ENCODE measurements around the gene PLCB1. TPM values are rescaled to one million over a fixed set of nuclear protein-coding genes. Genes with fewer than 3 reads are reported as not detected.

The PLCB1 gene
- total RNA-seq, 2 donors from 2014 or later: 3.2 to 3.4 TPM

DNA sequence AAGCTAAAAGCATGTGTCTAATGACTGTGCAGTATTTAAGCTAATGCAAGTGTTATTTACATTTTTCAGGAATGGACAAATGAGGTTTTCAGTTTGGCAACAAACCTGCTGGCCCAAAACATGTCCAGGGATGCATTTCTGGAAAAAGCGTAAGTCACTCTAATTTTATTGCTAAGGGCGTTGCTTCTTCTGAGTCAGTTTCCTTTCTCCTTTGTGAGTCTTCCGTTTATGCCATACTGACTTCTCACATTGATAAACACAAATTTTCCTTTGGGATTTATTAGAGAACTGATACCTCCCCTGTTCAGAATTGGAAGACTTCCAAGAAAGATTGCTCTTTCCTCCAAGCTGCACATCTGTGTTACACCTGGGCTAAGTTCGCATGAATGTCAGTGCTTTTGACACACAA is 514.0 kb downstream of the PLCB1 start:
- ATAC-seq (replicated peaks in 1 of 2) (no peak), DNase-seq (no peak)
- Mint-ChIP-seq H3K4me1 (ENCODE audit: low read depth) (no peaks in the 10 kb centered on the region), H3K27ac (no peak overlapping the region), H3K4me3 (no peak overlapping the region), H3K36me3 (ENCODE audit: insufficient read depth in 2 of 2) (no peaks in the 10 kb centered on the region), H3K9me3 (peaks cover 0 to 2% of the 10 kb centered on the region in 2 donors), H3K27me3 (ENCODE audit: low read depth) (no peaks in the 10 kb centered on the region)

DNA sequence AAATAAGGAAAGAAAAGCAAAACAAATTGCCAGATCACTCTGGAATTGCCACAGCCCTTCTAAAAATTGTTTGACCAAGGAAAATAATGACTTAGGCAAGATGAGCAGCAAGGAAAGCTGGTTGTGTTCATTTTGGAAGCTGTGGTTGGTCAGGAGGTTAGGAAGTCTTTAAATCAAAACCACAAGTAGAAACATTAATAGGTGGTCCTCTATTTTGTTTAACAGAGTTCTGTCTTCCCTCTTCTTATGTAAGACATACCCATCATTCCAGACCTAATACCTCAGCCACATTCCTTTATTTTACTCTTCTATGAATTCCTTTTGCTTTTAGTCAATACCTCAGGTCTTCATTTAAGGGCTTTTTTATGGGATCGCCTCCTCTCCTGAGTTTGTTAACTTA is 514.6 kb downstream of the PLCB1 start:
- Mint-ChIP-seq H3K9me3 (peaks cover 0 to 2% of the 10 kb centered on the region in 2 donors), H3K27me3 (ENCODE audit: low read depth) (no peaks in the 10 kb centered on the region), H3K4me1 (ENCODE audit: low read depth) (no peaks in the 10 kb centered on the region), H3K36me3 (ENCODE audit: insufficient read depth in 2 of 2) (no peaks in the 10 kb centered on the region), H3K4me3 (no peak overlapping the region), H3K27ac (no peak overlapping the region)
- no peak for ATAC-seq (replicated peaks in 1 of 2)
- DNase-seq: no peak

DNA sequence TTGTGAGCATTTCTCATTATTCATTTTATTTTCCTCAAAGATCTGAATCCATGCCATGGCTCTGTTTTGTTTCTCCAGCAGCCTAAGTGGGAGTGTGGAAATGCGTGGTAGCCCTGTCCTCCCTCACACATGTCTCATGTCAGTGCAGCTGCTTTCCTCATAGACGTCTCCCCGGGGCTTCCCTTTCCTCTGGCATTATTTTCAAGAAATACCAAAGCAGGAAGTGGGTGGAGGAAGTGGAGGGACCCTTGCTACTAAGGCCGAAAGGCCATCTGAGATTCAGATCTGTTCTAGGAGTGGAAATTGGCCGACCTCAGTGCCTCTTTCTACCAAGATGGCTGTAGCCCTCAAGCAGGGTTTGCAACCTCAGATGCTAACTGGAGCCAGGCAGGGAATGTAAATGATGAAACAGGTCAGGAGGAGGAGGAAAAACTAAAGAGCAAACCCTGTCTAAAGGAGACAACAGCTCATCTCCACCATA is 515.9 kb downstream of the PLCB1 start:
- Mint-ChIP-seq H3K36me3 (ENCODE audit: insufficient read depth in 2 of 2) (no peaks in the 10 kb centered on the region), H3K4me3 (no peak overlapping the region), H3K4me1 (ENCODE audit: low read depth) (no peaks in the 10 kb centered on the region), H3K27me3 (ENCODE audit: low read depth) (no peaks in the 10 kb centered on the region), H3K27ac (no peak overlapping the region), H3K9me3 (peaks cover 0 to 2% of the 10 kb centered on the region in 2 donors)
- DNase-seq (no peak), ATAC-seq (replicated peaks in 1 of 2) (no peak)

DNA sequence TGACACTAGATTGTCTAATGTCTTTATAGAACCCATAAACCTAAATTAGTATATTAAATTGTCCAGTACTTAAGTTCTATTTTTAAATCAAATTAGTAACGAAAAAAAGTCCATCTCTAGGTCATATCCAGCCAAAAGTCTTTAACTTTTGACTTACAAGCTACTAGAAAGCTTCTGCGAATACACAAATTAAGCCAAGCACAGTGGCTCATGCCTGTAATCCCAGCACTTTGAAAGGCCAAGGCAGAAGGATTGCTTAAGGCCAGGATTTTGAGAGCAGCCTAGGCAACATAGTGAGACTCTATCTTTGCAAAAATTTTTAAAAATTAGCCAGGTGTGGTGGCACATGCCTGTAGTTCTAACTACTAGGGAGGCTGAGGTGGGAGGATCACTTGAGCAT is 516.4 kb downstream of the PLCB1 start:
- Mint-ChIP-seq H3K4me1 (ENCODE audit: low read depth) (no peaks in the 10 kb centered on the region), H3K4me3 (no peak overlapping the region), H3K9me3 (no peaks in the 10 kb centered on the region), H3K36me3 (ENCODE audit: insufficient read depth in 2 of 2) (no peaks in the 10 kb centered on the region), H3K27me3 (ENCODE audit: low read depth) (no peaks in the 10 kb centered on the region), H3K27ac (no peak overlapping the region)
- DNase-seq (no peak), ATAC-seq (replicated peaks in 1 of 2) (no peak)

DNA sequence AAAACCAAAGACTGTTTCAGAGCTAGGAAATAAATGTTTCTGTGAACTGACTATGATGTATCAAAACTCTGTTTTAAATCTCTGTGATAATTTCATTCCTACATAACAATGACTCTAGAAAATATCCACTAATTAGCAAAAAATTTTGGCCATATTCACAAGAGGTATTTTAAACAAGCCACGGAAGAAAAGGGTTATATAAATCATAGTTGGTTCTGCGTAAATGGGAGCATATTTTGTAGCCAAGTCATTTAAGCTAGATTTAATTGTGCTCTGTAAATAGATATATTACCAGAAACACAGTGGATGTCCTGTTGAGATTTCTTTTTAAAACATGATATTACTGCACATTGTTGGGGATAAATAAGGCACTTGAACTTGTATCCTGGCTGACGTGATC is 520.3 kb downstream of the PLCB1 start:
- Mint-ChIP-seq H3K36me3 (ENCODE audit: insufficient read depth in 2 of 2) (no peaks in the 10 kb centered on the region), H3K4me1 (ENCODE audit: low read depth) (no peaks in the 10 kb centered on the region), H3K9me3 (no peaks in the 10 kb centered on the region), H3K27ac (no peak overlapping the region), H3K27me3 (ENCODE audit: low read depth) (no peaks in the 10 kb centered on the region), H3K4me3 (no peak overlapping the region)
- ATAC-seq (replicated peaks in 1 of 2) (no peak), DNase-seq (no peak)

DNA sequence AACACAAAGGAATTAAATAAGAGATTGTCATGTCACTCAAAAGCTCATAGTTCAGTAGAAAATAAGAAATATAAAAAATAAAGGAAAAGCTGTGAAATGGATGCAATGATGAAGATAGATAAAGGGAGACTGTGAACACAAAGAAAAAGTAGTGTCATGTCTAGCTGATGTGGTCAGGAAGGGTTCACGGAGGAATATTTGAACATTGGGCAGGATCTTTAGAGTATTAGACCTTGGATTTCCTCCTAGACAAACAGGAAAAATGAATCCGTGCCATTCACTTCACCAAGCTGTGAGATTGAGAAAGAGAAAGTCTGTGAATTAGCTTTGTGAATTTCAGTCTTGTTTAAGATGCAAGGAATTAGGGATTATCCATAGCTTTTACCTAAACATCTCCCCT is 522.4 kb downstream of the PLCB1 start:
- no peaks in the 10 kb centered on the region for H3K9me3 Mint-ChIP-seq
- no peaks in the 10 kb centered on the region for H3K4me1 Mint-ChIP-seq (ENCODE audit: low read depth)
- H3K4me3 Mint-ChIP-seq: no peak overlapping the region
- H3K36me3 Mint-ChIP-seq (ENCODE audit: insufficient read depth in 2 of 2): no peaks in the 10 kb centered on the region
- H3K27ac Mint-ChIP-seq: no peak overlapping the region
- DNase-seq (no peak), ATAC-seq (replicated peaks in 1 of 2) (no peak)
- no peaks in the 10 kb centered on the region for H3K27me3 Mint-ChIP-seq (ENCODE audit: low read depth)

DNA sequence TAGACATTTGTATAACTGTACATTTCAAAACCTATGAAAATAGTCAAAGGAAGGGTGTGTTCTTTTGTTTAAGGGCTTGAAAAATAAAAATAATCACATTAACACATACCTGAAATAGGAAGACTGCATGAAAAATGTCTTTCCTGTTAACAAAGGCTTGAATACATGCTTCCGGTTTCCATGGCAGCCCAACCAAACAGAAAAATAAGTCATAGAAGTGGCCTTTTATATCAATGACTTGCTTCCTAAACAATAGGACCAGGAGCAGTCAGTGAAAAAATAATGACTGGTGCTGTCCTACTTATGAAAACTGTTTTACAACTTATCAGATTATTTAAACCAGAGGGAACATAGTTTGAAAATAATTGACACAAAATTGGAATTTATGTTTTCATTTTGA is 524.3 kb downstream of the PLCB1 start:
- Mint-ChIP-seq H3K27me3 (ENCODE audit: low read depth) (no peaks in the 10 kb centered on the region), H3K4me1 (ENCODE audit: low read depth) (no peaks in the 10 kb centered on the region), H3K9me3 (no peaks in the 10 kb centered on the region), H3K4me3 (no peak overlapping the region), H3K36me3 (ENCODE audit: insufficient read depth in 2 of 2) (no peaks in the 10 kb centered on the region), H3K27ac (no peak overlapping the region)
- ATAC-seq (replicated peaks in 1 of 2) (no peak), DNase-seq (no peak)

DNA sequence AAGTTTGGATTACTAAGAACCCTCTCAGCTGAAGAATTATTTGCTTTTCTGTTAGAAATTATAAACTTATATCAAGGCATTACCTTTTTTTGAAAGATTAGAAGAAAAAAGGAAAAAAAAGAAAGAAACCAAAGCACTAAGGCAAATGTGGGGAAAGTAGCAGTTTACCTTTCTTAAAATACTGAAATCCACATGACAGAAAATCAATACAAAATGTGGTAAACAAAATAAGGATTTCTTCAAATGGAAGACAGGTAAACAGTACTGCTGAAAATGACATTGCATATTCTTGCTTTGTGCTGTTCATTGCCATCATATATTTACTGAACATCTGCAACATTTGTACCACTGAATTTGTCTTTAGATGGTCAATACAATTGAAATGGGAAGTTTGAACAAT is 525.6 kb downstream of the PLCB1 start:
- H3K36me3 Mint-ChIP-seq (ENCODE audit: insufficient read depth in 2 of 2): no peaks in the 10 kb centered on the region
- H3K4me3 Mint-ChIP-seq: no peak overlapping the region
- no peaks in the 10 kb centered on the region for H3K9me3 Mint-ChIP-seq
- H3K4me1 Mint-ChIP-seq (ENCODE audit: low read depth): no peaks in the 10 kb centered on the region
- H3K27ac Mint-ChIP-seq: no peak overlapping the region
- ATAC-seq (replicated peaks in 1 of 2): no peak
- no peak for DNase-seq
- H3K27me3 Mint-ChIP-seq (ENCODE audit: low read depth): no peaks in the 10 kb centered on the region

DNA sequence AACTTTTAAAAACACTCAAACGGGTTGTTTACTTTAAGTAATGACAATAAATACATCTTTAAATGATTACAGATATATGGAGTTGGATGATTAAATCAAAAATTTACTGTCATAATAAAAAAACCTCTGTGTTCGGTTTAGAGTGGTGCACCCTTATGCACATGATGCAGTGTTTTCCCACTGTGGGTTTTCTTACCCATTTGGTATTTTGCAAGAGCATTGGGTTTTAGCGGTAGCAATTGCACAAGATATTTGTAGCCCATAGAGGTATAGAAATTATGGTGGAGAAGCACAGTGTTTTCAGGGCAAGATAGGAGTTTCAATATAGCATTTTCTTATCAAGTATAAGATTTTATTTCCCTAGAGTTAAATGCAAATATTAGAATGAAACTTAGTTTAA is 526.0 kb downstream of the PLCB1 start:
- ATAC-seq (replicated peaks in 1 of 2) (no peak), DNase-seq (no peak)
- H3K4me1 Mint-ChIP-seq (ENCODE audit: low read depth): no peaks in the 10 kb centered on the region
- H3K4me3 Mint-ChIP-seq: no peak overlapping the region
- no peaks in the 10 kb centered on the region for H3K9me3 Mint-ChIP-seq
- H3K27me3 Mint-ChIP-seq (ENCODE audit: low read depth): no peaks in the 10 kb centered on the region
- no peaks in the 10 kb centered on the region for H3K36me3 Mint-ChIP-seq (ENCODE audit: insufficient read depth in 2 of 2)
- no peak overlapping the region for H3K27ac Mint-ChIP-seq

DNA sequence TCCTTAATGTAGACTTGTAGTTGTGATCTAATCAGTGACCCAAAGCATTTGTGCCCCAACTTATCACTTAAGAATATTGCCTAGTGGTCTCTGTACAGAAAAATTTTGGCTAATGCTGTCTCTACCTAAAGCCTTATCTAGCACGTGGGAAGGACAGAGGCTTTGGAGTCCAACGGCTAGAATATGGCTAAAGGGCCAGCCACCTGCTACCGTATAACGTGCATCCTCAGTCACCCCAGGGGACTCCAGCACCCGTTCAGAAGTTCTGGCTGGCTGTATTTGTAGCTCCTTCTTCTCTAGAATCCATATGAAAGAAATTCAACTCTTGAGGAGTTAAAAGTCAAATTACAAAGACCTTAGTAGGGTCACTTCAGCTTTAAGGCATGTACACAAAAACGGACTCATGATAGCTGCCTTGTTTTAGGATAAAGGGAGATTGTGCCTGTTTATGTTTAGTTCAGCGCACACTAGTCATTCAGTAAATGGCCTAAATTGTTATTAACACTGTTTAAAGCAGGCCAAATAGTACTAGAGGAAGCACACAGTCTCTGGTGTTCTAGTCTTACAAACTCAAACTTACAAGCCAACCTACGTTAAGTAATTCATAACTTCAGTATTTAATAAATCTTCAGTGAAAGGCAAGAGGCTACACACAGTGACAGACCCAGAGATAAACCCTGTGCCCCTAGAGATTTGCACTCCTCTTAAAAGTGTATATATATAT is 529.3 kb downstream of the PLCB1 start:
- H3K27me3 Mint-ChIP-seq (ENCODE audit: low read depth): no peaks in the 10 kb centered on the region
- DNase-seq (no peak), ATAC-seq (replicated peaks in 1 of 2) (peak in 1 of 2 donors; percentile 24)
- H3K36me3 Mint-ChIP-seq (ENCODE audit: insufficient read depth in 2 of 2): no peaks in the 10 kb centered on the region
- H3K4me3 Mint-ChIP-seq: no peak overlapping the region
- H3K4me1 Mint-ChIP-seq (ENCODE audit: low read depth): no peaks in the 10 kb centered on the region
- H3K9me3 Mint-ChIP-seq: no peaks in the 10 kb centered on the region
- H3K27ac Mint-ChIP-seq: no peak overlapping the region

DNA sequence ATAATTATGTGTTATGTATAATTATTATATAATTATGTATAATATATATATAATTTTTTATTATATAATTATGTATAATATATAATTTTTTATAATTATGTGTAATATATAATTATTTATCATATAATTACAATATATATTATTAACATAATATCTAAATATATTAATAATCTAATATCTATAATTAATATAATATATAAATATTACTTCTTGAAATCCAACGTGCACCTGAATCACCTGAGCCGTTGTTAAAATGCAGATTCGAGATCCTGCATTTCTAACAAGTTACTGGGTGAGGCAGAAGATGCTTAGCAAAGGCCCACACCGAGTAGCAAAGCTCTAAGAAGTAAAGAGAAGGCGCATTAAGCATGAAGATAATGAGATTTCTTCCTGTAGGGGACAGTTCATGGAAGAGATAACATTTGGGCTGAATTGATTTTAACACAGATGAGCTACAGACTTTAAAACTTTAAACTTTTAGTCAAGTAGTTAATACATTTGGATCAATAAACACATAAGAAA is 530.4 kb downstream of the PLCB1 start:
- ATAC-seq (replicated peaks in 1 of 2) (peak in 1 of 2 donors; percentile 44), DNase-seq (no peak)
- H3K4me3 Mint-ChIP-seq: no peak overlapping the region
- H3K27me3 Mint-ChIP-seq (ENCODE audit: low read depth): no peaks in the 10 kb centered on the region
- no peaks in the 10 kb centered on the region for H3K4me1 Mint-ChIP-seq (ENCODE audit: low read depth)
- no peaks in the 10 kb centered on the region for H3K36me3 Mint-ChIP-seq (ENCODE audit: insufficient read depth in 2 of 2)
- no peak overlapping the region for H3K27ac Mint-ChIP-seq
- no peaks in the 10 kb centered on the region for H3K9me3 Mint-ChIP-seq

DNA sequence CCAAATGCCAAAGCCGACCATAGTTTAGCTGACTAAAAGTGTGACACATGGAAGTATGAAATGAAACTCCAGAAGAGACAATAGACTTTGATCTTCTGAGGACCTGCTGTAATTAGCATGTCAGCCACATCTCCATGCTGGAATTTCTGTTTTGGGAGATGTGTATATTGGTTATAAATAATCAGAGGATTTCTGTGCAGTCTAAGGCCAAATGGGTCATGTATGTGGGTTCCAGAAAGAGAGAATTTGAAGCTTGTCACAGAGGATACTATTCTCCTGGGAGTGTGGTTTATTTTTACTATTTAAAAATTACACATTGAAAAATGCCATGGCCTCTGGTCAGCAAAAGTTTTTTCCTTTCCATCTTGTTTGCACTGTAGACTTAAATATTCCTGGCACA is 531.4 kb downstream of the PLCB1 start:
- H3K4me3 Mint-ChIP-seq: no peak overlapping the region
- no peak for DNase-seq
- no peaks in the 10 kb centered on the region for H3K9me3 Mint-ChIP-seq
- H3K27me3 Mint-ChIP-seq (ENCODE audit: low read depth): no peaks in the 10 kb centered on the region
- H3K27ac Mint-ChIP-seq: no peak overlapping the region
- H3K4me1 Mint-ChIP-seq (ENCODE audit: low read depth): no peaks in the 10 kb centered on the region
- peak in 1 of 2 donors; percentile 9 for ATAC-seq (replicated peaks in 1 of 2)
- no peaks in the 10 kb centered on the region for H3K36me3 Mint-ChIP-seq (ENCODE audit: insufficient read depth in 2 of 2)

DNA sequence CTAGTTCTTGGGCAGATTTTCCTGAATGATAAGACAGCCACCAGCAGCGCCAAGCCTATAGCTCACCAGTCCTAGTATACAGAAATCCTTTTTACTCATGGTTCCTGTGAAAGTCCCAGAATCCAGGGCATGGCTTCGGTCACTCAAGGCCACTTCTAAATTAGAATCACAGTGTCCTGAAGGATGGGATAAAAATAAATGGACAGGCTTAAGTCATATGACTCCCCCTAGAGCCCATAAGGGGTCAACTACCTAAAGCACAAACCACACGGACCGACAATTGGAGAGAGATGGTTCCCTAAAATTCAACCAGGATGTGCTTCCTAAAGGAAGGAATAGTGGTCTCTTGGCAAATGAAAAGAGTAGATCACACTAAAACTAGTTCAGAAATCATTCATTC is 532.7 kb downstream of the PLCB1 start:
- Mint-ChIP-seq H3K36me3 (ENCODE audit: insufficient read depth in 2 of 2) (no peaks in the 10 kb centered on the region), H3K4me1 (ENCODE audit: low read depth) (peaks cover 4% of the 10 kb centered on the region), H3K9me3 (no peaks in the 10 kb centered on the region), H3K27ac (no peak overlapping the region), H3K4me3 (no peak overlapping the region), H3K27me3 (ENCODE audit: low read depth) (no peaks in the 10 kb centered on the region)
- no peak for ATAC-seq (replicated peaks in 1 of 2)
- no peak for DNase-seq

DNA sequence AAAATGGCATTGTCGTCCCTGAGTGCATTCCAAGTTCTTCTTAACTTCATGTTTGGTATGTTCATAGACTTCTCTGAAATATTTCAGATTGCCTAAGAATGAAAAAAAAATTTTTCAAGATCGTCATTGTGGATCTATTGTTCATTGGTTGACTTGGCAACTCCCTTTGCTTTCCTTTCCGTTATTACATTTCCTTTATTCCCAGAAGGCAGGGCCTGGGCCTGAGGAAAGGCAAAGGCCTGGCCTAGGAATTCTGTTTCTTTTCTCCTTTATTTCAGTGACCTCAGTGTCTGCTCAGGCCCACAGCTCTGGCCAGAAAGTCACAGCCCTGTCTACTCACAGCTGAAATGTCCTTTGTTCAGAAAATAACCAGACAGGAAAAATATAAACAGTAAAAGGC is 535.2 kb downstream of the PLCB1 start:
- DNase-seq (no peak), ATAC-seq (replicated peaks in 1 of 2) (no peak)
- Mint-ChIP-seq H3K9me3 (no peaks in the 10 kb centered on the region), H3K27ac (no peak overlapping the region), H3K4me1 (ENCODE audit: low read depth) (peaks cover 10% of the 10 kb centered on the region), H3K4me3 (no peak overlapping the region), H3K27me3 (ENCODE audit: low read depth) (no peaks in the 10 kb centered on the region), H3K36me3 (ENCODE audit: insufficient read depth in 2 of 2) (no peaks in the 10 kb centered on the region)

All from activated T-cell treated with anti-CD3 and anti-CD28 coated beads, Interleukin-2, amount 50 U/mL, for 72 hours (primary cell).